B cell (primary cell): ENCODE measurements around the gene RPRD1B. TPM values are rescaled to one million over a fixed set of nuclear protein-coding genes. Genes with fewer than 3 reads are reported as not detected.

ENCODE experiments used
- ATAC-seq: fragments of 200-7000 bp; cut with Tn5 transposase; one replicate; pipeline ENCODE4 v1.10.0; 2021; ENCODE audit warnings: low read depth, mild to moderate bottlenecking, moderate number of reproducible peaks, moderate library complexity
- CTCF ChIA-PET: fragments of 350-600 bp; sonication (Branson Sonifier 250); formaldehyde crosslinking; loops from one replicate; lab custom pipeline; 2021; ENCODE audit warnings: antibody characterized with exemption, inconsistent platforms; lab: Charles Lee
- POLR2A ChIA-PET: fragments of 350-600 bp; sonication (Branson Sonifier 250); formaldehyde crosslinking; loops from one replicate; lab custom pipeline; 2021; ENCODE audit warnings: antibody characterized with exemption; lab: Charles Lee
- DNase-seq: peaks from one replicate; pipeline ENCODE4 v3.0.0; 2013
- H2AFZ ChIP-seq: 2 replicates; pipeline ENCODE4 v1.6.1; 2012; ENCODE audit warnings: mild to moderate bottlenecking, low read depth, low read length; ENCODE audit not compliant: insufficient read depth, poor library complexity, severe bottlenecking
- H3K27ac ChIP-seq, 2 donors: 1 replicate in 1 of 2; 2 replicates in 1 of 2; pipeline ENCODE4 v1.5.1; 2012 to 2013; ENCODE audit warnings: low read length in 2 of 2, mild to moderate bottlenecking in 2 of 2, moderate library complexity in 1 of 2
- H3K27me3 ChIP-seq, 4 experiments: fragments of 200-600 bp in 1 of 4; sonication (generic) in 1 of 4; replicated peaks in 1 of 4; 1 replicate in 2 of 4; 2 replicates in 2 of 4; pipeline versions ENCODE4 v1.6.1 to v1.7.0; 2013 to 2016; ENCODE audit warnings: low read length in 3 of 4, mild to moderate bottlenecking in 2 of 4, mixed read lengths in 1 of 4, moderate library complexity in 1 of 4; ENCODE audit not compliant: insufficient read depth in 4 of 4, control insufficient read depth in 3 of 4; ENCODE audit errors: control extremely low read depth in 1 of 4
- H3K36me3 ChIP-seq, 2 experiments: replicated peaks in 1 of 2; 1 replicate in 1 of 2; 2 replicates in 1 of 2; pipeline versions ENCODE4 v1.6.1 to v1.7.1; 2013; ENCODE audit warnings: low read length in 1 of 2; ENCODE audit not compliant: insufficient read depth in 2 of 2, control insufficient read depth in 1 of 2; ENCODE audit errors: control extremely low read depth in 1 of 2, extremely low read depth in 1 of 2
- H3K4me1 ChIP-seq, 2 donors: fragments of 200-600 bp in 1 of 2; sonication (generic) in 1 of 2; 1 replicate in 1 of 2; 2 replicates in 1 of 2; pipeline versions ENCODE4 v1.5.1 to v1.6.1; 2013 to 2017; ENCODE audit warnings: low read length in 2 of 2; ENCODE audit not compliant: control insufficient read depth in 2 of 2, insufficient read depth in 2 of 2
- H3K4me2 ChIP-seq: replicated peaks from 2 replicates; pipeline ENCODE3; 2012; ENCODE audit warnings: mild to moderate bottlenecking, low read depth, low read length; ENCODE audit not compliant: poor library complexity, severe bottlenecking
- H3K4me3 ChIP-seq, 5 experiments: fragments of 200-600 bp in 1 of 5; sonication (generic) in 1 of 5; 1 replicate in 3 of 5; 2 replicates in 2 of 5; pipeline versions ENCODE4 v1.5.1 to v1.7.0; 2011 to 2016; ENCODE audit warnings: low read length in 4 of 5, mild to moderate bottlenecking in 4 of 5, low read depth in 2 of 5, control low read depth in 1 of 5, moderate library complexity in 1 of 5; ENCODE audit not compliant: insufficient read depth in 1 of 5; ENCODE audit errors: control extremely low read depth in 1 of 5, extremely low read depth in 1 of 5
- H3K79me2 ChIP-seq: fragments of 200-600 bp; sonication (generic); one replicate; pipeline ENCODE4 v1.6.0; 2016; ENCODE audit warnings: low read length; ENCODE audit not compliant: control insufficient read depth, insufficient read depth
- H3K9ac ChIP-seq: fragments of 200-600 bp; sonication (generic); 2 replicates; pipeline ENCODE4 v1.6.1; 2017; ENCODE audit warnings: mild to moderate bottlenecking, low read length, moderate library complexity
- H3K9me3 ChIP-seq, 3 donors: one replicate each; pipeline versions ENCODE4 v1.6.1 to v1.7.1; 2013; ENCODE audit warnings: low read length in 2 of 3; ENCODE audit not compliant: control insufficient read depth in 2 of 3, insufficient read depth in 1 of 3; ENCODE audit errors: control extremely low read depth in 1 of 3
- H4K20me1 ChIP-seq: 2 replicates; pipeline ENCODE4 v1.6.0; 2012; ENCODE audit warnings: mild to moderate bottlenecking, low read length; ENCODE audit not compliant: insufficient read depth, control insufficient read depth, poor library complexity, severe bottlenecking
- H3K27ac Mint-ChIP-seq: one replicate; pipeline ENCODE4 v1.8.0; 2021; ENCODE audit warnings: mixed read lengths
- H3K27me3 Mint-ChIP-seq: one replicate; pipeline ENCODE4 v1.8.0; 2021; ENCODE audit warnings: mixed read lengths
- H3K4me1 Mint-ChIP-seq: one replicate; pipeline ENCODE4 v1.8.0; 2021; ENCODE audit warnings: mixed read lengths
- H3K4me3 Mint-ChIP-seq: one replicate; pipeline ENCODE4 v1.8.0; 2021; ENCODE audit warnings: mixed read lengths
- H3K9me3 Mint-ChIP-seq: one replicate; pipeline ENCODE4 v1.8.0; 2022; ENCODE audit warnings: mixed read lengths; ENCODE audit not compliant: insufficient read depth
- EZH2 ChIP-seq: IDR thresholded peaks from 2 replicates; pipeline ENCODE4 v1.6.1; 2012; ENCODE audit warnings: borderline replicate concordance, low read depth, mild to moderate bottlenecking, moderate library complexity, low read length; ENCODE audit not compliant: insufficient read depth, poor library complexity, severe bottlenecking
- WGBS: methylation state at CpG from one replicate; pipeline ENCODE4 v1.1.5; 2013; ENCODE audit warnings: missing lambda C conversion rate; ENCODE audit not compliant: insufficient coverage; 5-methylcytosine and 5-hydroxymethylcytosine counted together
- intact Hi-C: fragments of 100-400 bp; cut with micrococcal nuclease; formaldehyde crosslinking; loops from one replicate; pipeline ENCODE4 v1.10.0; 2022
- polyA plus RNA-seq: library from polyadenylated mRNA; depleted of rRNA; stranded (reverse); fragments of >200 nt; gene quantifications from 2 replicates; pipeline ENCODE4 v1.2.3, GENCODE V29; 2012
- total RNA-seq, 2 donors: library from RNA; stranded (reverse); fragments of 120-200 nt in 1 of 2; gene quantifications; 1 replicate in 1 of 2; 2 replicates in 1 of 2; pipeline versions ENCODE4 v1.2.3 to v1.2.4, GENCODE V29; 2013 to 2022
- TF ChIP-seq, protein P1 (sequence below): fragments of 200-600 bp; IDR thresholded peaks from one replicate; pipeline ENCODE4 v1.8.0; 2022; ENCODE audit warnings: antibody characterized with exemption, mild to moderate bottlenecking

Gene RPRD1B
- total and polyA plus RNA-seq, 2 donors (not counting 1 experiment from before 2014, with no cell fraction given), result 6.0 to 54.9 TPM

DNA sequence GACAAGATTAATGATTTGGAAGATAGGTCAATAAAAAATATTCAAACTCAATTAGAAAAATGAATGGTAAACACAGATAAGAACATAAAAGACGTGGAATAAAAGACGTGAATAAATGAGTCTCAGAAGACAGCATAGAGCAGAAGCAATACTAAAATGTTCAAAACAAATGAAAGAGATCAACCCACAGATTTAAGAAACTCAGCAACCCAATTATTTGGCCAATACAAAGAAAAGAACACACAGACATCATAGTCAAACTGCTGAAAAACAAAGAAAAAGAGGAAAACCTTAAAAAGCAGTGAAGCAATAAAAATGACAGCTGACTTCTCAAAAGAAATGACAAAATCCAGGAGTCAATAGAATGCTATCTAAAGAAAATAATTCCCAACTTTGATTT lies 15.2 kb upstream of the RPRD1B start:
- ChIA-PET POLR2A (no interaction called here), CTCF (no interaction called here)
- H3K9me3 Mint-ChIP-seq, result no peaks in the 10 kb centered on the region
- H3K4me1 Mint-ChIP-seq, result peaks cover 12% of the 10 kb centered on the region
- WGBS, result no CpG with 5 or more reads among the region's 2 CpGs
- no peak overlapping the region for H3K4me3 Mint-ChIP-seq
- peaks cover 0 to 12% (median 9%) of the 10 kb centered on the region in 3 donors for H3K9me3 ChIP-seq
- peaks cover 12% of the 10 kb centered on the region for H4K20me1 ChIP-seq
- intact Hi-C loops, result no loop called here
- H2AFZ ChIP-seq, result no peak overlapping the region
- no peak overlapping the region for H3K4me3 ChIP-seq
- H3K79me2 ChIP-seq, result peaks cover 73% of the 10 kb centered on the region
- peaks cover 2 to 49% of the 10 kb centered on the region in 2 experiments for H3K36me3 ChIP-seq
- H3K27me3 Mint-ChIP-seq, result no peaks in the 10 kb centered on the region
- H3K27me3 ChIP-seq, result no peaks in the 10 kb centered on the region
- H3K27ac Mint-ChIP-seq, result no peak overlapping the region
- DNase-seq (no peak), ATAC-seq (no peak)
- no peak for TF ChIP-seq EZH2
- TF ChIP-seq, protein P1, sequence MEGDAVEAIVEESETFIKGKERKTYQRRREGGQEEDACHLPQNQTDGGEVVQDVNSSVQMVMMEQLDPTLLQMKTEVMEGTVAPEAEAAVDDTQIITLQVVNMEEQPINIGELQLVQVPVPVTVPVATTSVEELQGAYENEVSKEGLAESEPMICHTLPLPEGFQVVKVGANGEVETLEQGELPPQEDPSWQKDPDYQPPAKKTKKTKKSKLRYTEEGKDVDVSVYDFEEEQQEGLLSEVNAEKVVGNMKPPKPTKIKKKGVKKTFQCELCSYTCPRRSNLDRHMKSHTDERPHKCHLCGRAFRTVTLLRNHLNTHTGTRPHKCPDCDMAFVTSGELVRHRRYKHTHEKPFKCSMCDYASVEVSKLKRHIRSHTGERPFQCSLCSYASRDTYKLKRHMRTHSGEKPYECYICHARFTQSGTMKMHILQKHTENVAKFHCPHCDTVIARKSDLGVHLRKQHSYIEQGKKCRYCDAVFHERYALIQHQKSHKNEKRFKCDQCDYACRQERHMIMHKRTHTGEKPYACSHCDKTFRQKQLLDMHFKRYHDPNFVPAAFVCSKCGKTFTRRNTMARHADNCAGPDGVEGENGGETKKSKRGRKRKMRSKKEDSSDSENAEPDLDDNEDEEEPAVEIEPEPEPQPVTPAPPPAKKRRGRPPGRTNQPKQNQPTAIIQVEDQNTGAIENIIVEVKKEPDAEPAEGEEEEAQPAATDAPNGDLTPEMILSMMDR, result no peak
- no peaks in the 10 kb centered on the region for H3K4me1 ChIP-seq
- no peak overlapping the region for H3K9ac ChIP-seq
- no peak overlapping the region for H3K4me2 ChIP-seq
- no peak overlapping the region for H3K27ac ChIP-seq

DNA sequence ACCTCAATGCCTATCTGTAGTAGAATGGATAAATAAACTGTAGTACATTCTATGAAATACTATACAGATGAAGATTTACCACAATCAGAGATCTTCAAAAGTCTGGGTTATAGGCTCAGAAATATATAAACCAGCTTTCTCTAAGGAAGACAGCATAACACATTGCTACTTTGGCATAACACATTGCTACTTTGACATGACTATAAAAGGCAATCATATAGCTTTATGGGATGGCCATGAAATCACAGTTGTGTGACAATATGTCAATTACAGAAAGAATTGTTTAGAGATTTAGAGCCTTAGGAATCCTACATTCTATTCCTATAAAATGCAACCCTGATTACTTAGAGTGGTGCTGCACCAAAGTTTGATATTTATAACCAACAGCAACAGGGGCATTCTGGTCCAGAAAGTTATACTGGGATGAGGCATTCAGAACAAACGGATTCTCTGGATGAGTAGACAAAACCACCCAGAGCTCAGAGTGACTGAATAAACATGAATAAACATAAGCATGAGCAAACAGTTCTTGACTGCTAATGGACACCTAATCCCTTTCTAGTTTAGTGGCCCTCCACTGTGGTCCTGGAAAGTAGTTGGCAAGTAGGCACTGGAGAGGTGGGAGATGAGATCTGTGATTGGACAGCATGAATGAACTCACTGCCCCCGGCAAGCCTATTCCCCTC lies 12.3 kb upstream of the RPRD1B start:
- Mint-ChIP-seq H3K4me1 (peaks cover 21% of the 10 kb centered on the region), H3K9me3 (no peaks in the 10 kb centered on the region), H3K27ac (no peak overlapping the region), H3K27me3 (no peaks in the 10 kb centered on the region), H3K4me3 (no peak overlapping the region)
- DNase-seq, result no peak
- intact Hi-C loops, result no loop called here
- peaks cover 83% of the 10 kb centered on the region for H3K79me2 ChIP-seq
- peaks cover 0 to 12% (median 9%) of the 10 kb centered on the region in 3 donors for H3K9me3 ChIP-seq
- CTCF ChIA-PET, result interaction anchor here (1.5 kb wide), 1 partner anchor 200 kb away, joined by 5 read pairs; no protein-coding TSS in a partner anchor
- POLR2A ChIA-PET, result no interaction called here
- H3K27me3 ChIP-seq, result no peaks in the 10 kb centered on the region
- no peak for TF ChIP-seq EZH2
- TF ChIP-seq, protein P1, result no peak
- WGBS, result no CpG with 5 or more reads among the region's 2 CpGs
- peaks cover 25% of the 10 kb centered on the region for H4K20me1 ChIP-seq
- peaks cover 0 to 5% of the 10 kb centered on the region in 2 donors for H3K4me1 ChIP-seq
- H3K4me2 ChIP-seq, result no peak overlapping the region
- ATAC-seq, result no peak
- H3K27ac ChIP-seq, result no peak overlapping the region
- H3K4me3 ChIP-seq, result no peak overlapping the region
- H3K36me3 ChIP-seq, result peaks cover 2 to 26% of the 10 kb centered on the region in 2 experiments
- no peak overlapping the region for H2AFZ ChIP-seq
- no peak overlapping the region for H3K9ac ChIP-seq
